ENCODE measurements around the gene OR6S1.
"Not testable (repeated sequence)": the region's sequence is repeated elsewhere in the genome, so short reads cannot be mapped to it uniquely, and the experiment has no call there.

OR6S1 gene

GRCh38 chr14:20608383-20609110 is 32.9 kb downstream of the OR6S1 start:
- no peak for DNase-seq

DNA sequence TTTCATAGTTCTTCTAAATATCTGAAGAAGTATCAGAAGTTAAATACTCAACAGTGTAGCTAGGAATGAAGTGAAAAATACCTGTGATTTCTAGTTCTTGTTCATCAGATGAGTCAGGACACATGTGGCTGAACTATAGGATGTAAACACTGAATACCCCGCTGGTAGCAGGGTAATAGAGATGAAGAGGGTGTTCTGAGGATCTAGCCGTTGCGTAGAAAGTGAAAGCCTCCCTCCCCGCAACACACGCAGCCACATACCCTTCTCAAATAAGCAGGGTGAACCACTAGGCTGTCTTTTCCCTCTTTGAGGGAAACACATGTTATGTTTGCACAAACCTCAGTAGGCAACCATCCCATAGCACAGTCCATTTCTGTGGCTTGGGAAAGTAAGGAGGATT is 33.9 kb downstream of the OR6S1 start:
- DNase-seq: no peak

DNA sequence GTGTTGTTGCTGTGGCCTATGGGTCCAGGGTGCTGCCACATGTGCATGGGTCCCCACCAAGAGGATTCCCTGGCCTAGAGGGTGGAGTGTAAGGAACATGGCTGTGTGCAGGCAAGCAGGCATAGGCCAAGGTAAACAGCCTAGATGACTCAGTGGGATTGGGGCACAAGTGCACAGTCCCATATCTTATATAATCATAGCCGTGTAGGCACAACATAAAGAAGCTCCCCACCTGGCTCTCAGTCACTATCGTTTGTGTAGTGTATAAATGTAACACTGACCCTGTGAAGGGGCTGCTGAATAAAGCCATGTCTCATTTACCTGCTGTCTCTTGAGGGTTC is 34.6 kb downstream of the OR6S1 start:
- no peak for DNase-seq

- DNase-seq: peak; percentile 14
These were observed 35.1 kb downstream of the OR6S1 start for GRCh38 chr14:20606190-20606901.

- no peak for DNase-seq
These were observed 37.4 kb downstream of the OR6S1 start for GRCh38 chr14:20603813-20604690.

- no peak for DNase-seq
These were observed 38.9 kb downstream of the OR6S1 start for GRCh38 chr14:20602583-20602982.

DNA sequence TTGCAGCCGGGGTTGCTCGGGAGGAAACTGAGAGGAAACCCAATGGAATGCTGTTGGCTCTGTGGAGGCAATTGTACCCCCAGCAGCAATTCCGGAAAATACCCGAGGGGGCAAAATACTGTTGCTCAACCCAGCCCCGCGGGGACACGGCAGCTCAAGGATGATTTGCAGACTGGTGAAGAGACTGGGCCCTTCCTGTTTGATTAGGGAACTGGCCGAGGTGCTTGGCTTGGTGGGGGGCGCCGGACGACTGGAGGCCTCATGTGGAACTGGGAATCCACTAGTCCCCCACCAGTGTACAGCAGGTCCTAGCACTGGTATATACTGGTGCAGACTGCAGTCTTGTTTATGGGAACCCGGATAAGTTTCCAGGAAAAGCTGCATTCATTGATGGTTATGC is 40.0 kb downstream of the OR6S1 start:
- no peak for DNase-seq

DNA sequence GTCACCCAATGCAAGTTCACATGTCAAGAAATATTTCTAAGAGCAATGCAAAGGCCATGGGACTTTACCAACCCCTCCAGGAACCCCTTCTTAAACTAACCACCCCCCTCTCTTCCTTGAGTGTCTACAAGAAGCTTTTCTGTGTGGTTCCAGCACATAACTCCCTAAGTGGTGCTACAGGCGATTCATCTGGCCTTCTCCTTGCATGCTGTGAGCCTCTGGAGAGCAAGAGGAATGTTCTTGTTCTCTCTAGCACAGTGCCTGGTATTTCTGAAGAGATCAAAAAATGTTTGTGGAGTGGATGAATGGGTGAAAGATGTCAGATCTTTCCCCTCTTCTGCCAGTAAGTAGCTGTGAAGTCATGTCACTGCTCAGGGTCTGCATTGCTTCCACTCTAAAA is 44.4 kb downstream of the OR6S1 start:
- DNase-seq: no peak

- DNase-seq: not testable (repeated sequence)
These were observed 45.8 kb downstream of the OR6S1 start for GRCh38 chr14:20595726-20596125.

DNA sequence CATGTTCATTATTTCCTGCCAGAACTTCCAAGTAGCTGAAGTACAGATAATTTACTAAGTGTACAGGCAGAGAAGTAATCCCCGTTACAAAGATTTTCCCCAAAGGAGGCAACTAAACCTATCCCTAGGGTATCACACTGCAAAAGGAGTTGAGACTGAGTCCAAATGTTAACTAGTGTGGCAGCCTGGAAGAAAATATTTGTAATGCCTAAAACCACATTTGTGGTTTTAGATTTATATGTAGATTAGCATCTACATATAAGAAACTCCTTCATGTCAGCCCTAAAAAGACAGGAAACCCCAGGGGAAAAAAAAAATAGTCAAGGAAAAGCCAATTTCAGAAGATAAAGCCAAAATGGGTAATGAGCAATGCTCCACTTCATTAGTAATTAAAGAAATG is 48.9 kb downstream of the OR6S1 start:
- DNase-seq: no peak

GRCh38 chr14:20591235-20591634 is 50.3 kb downstream of the OR6S1 start, which contains the start of gene RNASE12:
TSS of gene RNASE12 (minus strand) at chr14:20591376. CDS start at chr14:20590723, 653 bp downstream.
- DNase-seq: no peak

All from amniotic stem cell (primary cell).